Lower leg skin (tissue), 4 donors: Measurements from ENCODE around the gene MPZL3. TPM values are rescaled to one million over a fixed set of nuclear protein-coding genes. Genes with fewer than 3 reads are reported as not detected.

Experiments
- DNase-seq, 2 donors: peaks; one replicate each; pipeline ENCODE4 v3.0.0-alpha.2; 2019; ENCODE audit warnings: low spot score in 2 of 2
- H3K4me3 ChIP-seq: fragments of 200-600 bp; sonication (generic); 2 replicates; pipeline ENCODE4 v1.5.1; 2017; ENCODE audit warnings: mild to moderate bottlenecking, low read depth; ENCODE audit not compliant: poor library complexity, severe bottlenecking
- CTCF ChIP-seq, 3 donors: fragments of 450-650 bp; IDR thresholded peaks; one replicate each; pipeline ENCODE4 v1.5.1; 2016; ENCODE audit warnings: antibody characterized with exemption in 3 of 3, mild to moderate bottlenecking in 3 of 3, moderate library complexity in 2 of 3
- POLR2A ChIP-seq, 2 donors: fragments of 450-650 bp; IDR thresholded peaks; one replicate each; pipeline ENCODE4 v1.6.1; 2016 to 2017; ENCODE audit warnings: antibody characterized with exemption in 2 of 2, mild to moderate bottlenecking in 1 of 2, moderate library complexity in 1 of 2
- whole genome bisulfite sequencing, 2 donors: methylation state at CpG; one replicate each; pipeline ENCODE4 v1.1.5; 2018; 5-methylcytosine and 5-hydroxymethylcytosine counted together
- intact Hi-C: fragments of 100-400 bp; cut with DNase I; formaldehyde crosslinking; loops from one replicate; pipeline ENCODE4 v1.15.0; 2023; ENCODE audit warnings: low total_unique reads
- total RNA-seq, 4 donors: library from RNA; depleted of rRNA; stranded (reverse); fragments of >200 nt; gene quantifications; one replicate each; pipeline ENCODE4 v1.1.0, GENCODE V29; 2016

The MPZL3 gene
- total RNA-seq, 4 donors from 2014 or later = 55.9 to 120 (median 91.2) TPM

- TF ChIP-seq POLR2A (IDR thresholded peaks at IDR 0.05) (no peak), CTCF (IDR thresholded peaks at IDR 0.05) (no peak)
- H3K4me3 ChIP-seq = no peak overlapping the region
- intact Hi-C loops = no loop called here
- WGBS, 2 donors = 51 to 65% methylated on average over 7 of the region's 7 CpGs
- DNase-seq = no peak
Measured at GRCh38 chr11:118226296-118226695, 25.9 kb downstream of the MPZL3 start.

- no peak for TF ChIP-seq CTCF (IDR thresholded peaks at IDR 0.05)
- no peak for TF ChIP-seq POLR2A (IDR thresholded peaks at IDR 0.05)
- intact Hi-C loops = no loop called here
- no peak for DNase-seq
- 62 to 64% methylated on average over 6 of the region's 6 CpGs for WGBS, 2 donors
- no peak within 1 kb of the TSS for H3K4me3 ChIP-seq
Measured at GRCh38 chr11:118224511-118225188, 27.5 kb downstream of the MPZL3 start, which contains the start of gene JAML. Gene JAML (minus strand): TSS chr11:118225011. CDS start chr11:118214866, 10,145 bp downstream.

- no peak for TF ChIP-seq CTCF (IDR thresholded peaks at IDR 0.05)
- TF ChIP-seq POLR2A (IDR thresholded peaks at IDR 0.05) = no peak
- no peak for DNase-seq
- WGBS, 2 donors = 86 to 88% methylated on average over 6 of the region's 6 CpGs
- no peak overlapping the region for H3K4me3 ChIP-seq
- intact Hi-C loops = no loop called here
Measured at GRCh38 chr11:118223992-118224391, 28.2 kb downstream of the MPZL3 start.

GRCh38 chr11:118223570-118223969 lies 28.6 kb downstream of the MPZL3 start:
- no peak for DNase-seq
- intact Hi-C loops = no loop called here
- no peak for TF ChIP-seq POLR2A (IDR thresholded peaks at IDR 0.05)
- TF ChIP-seq CTCF (IDR thresholded peaks at IDR 0.05) = no peak
- H3K4me3 ChIP-seq = no peak overlapping the region
- WGBS, 2 donors = 74 to 86% methylated on average over 2 of the region's 2 CpGs

- no peak for DNase-seq
- 56 to 63% methylated on average over 4 of the region's 4 CpGs for WGBS, 2 donors
- intact Hi-C loops = no loop called here
- TF ChIP-seq CTCF (IDR thresholded peaks at IDR 0.05) = no peak
- TF ChIP-seq POLR2A (IDR thresholded peaks at IDR 0.05) = no peak
- no peak overlapping the region for H3K4me3 ChIP-seq
Measured at GRCh38 chr11:118222437-118222836, 29.7 kb downstream of the MPZL3 start.

- TF ChIP-seq POLR2A (IDR thresholded peaks at IDR 0.05) (no peak), CTCF (IDR thresholded peaks at IDR 0.05) (no peak)
- H3K4me3 ChIP-seq = no peak overlapping the region
- DNase-seq = no peak
- intact Hi-C loops = no loop called here
- 82 to 85% methylated on average over 5 of the region's 5 CpGs for WGBS, 2 donors
Measured at GRCh38 chr11:118221419-118221818, 30.7 kb downstream of the MPZL3 start.
